PC-9 (cell line): ENCODE results near the gene CLEC7A. TPM values are rescaled to one million over a fixed set of nuclear protein-coding genes. Genes with fewer than 3 reads are reported as not detected.

Experiments used
- BruUV-seq: library from RNA; stranded (reverse); fragments of 400-500 nt; replicated peaks from 2 replicates; lab custom pipeline; 2021; lab: Mats Ljungman, UMichigan
- CTCF ChIA-PET: fragments of 300-600 bp; sonication (Branson Sonifier 250); formaldehyde crosslinking; loops from one replicate; lab custom pipeline; 2022; ENCODE audit warnings: antibody characterized with exemption; lab: Charles Lee
- POLR2A ChIA-PET: fragments of 300-600 bp; sonication (Branson Sonifier 250); formaldehyde crosslinking; loops from one replicate; lab custom pipeline; 2022; ENCODE audit warnings: antibody characterized with exemption; ENCODE audit not compliant: unreplicated experiment; lab: Charles Lee
- DNase-seq, 2 experiments: peaks; one replicate each; pipeline versions ENCODE4 v3.0.0 to v3.0.0-alpha.2; 2015 to 2022; ENCODE audit warnings: mixed read lengths in 1 of 2
- H2AFZ ChIP-seq: fragments of 200-600 bp; sonication (generic); 2 replicates; pipeline ENCODE4 v1.8.1; 2017; ENCODE audit warnings: antibody characterized with exemption
- H3F3A ChIP-seq: fragments of 200-600 bp; sonication (generic); 2 replicates; pipeline ENCODE4 v1.8.1; 2017; ENCODE audit warnings: antibody characterized with exemption, mild to moderate bottlenecking, low read depth; ENCODE audit not compliant: insufficient read depth
- H3K27ac ChIP-seq: fragments of 200-600 bp; sonication (generic); 2 replicates; pipeline ENCODE4 v1.6.1; 2016; ENCODE audit warnings: mixed run types
- H3K27me3 ChIP-seq: fragments of 200-600 bp; sonication (generic); 2 replicates; pipeline ENCODE4 v1.6.1; 2016; ENCODE audit warnings: low read depth, mixed run types; ENCODE audit not compliant: insufficient read depth
- H3K36me3 ChIP-seq: fragments of 200-600 bp; sonication (generic); 2 replicates; pipeline ENCODE4 v1.6.1; 2016; ENCODE audit warnings: low read depth, mixed run types
- H3K4me1 ChIP-seq: fragments of 200-600 bp; sonication (generic); replicated peaks from 2 replicates; pipeline ENCODE4 v1.6.1; 2016; ENCODE audit warnings: mixed run types; ENCODE audit not compliant: insufficient read depth
- H3K4me2 ChIP-seq: fragments of 200-600 bp; sonication (generic); 2 replicates; pipeline ENCODE4 v1.6.1; 2017; ENCODE audit warnings: mixed run types
- H3K4me3 ChIP-seq: fragments of 200-600 bp; sonication (generic); 2 replicates; pipeline ENCODE4 v1.6.1; 2016; ENCODE audit warnings: mixed run types
- H3K79me2 ChIP-seq: fragments of 200-600 bp; sonication (generic); 2 replicates; pipeline ENCODE4 v1.6.1; 2017; ENCODE audit warnings: low read depth, mixed run types
- H3K9me2 ChIP-seq: fragments of 200-600 bp; sonication (generic); 2 replicates; pipeline ENCODE4 v1.8.1; 2017; ENCODE audit warnings: mild to moderate bottlenecking; ENCODE audit not compliant: insufficient read depth
- H3K9me3 ChIP-seq: fragments of 200-600 bp; sonication (generic); 2 replicates; pipeline ENCODE4 v1.8.1; 2016; ENCODE audit warnings: low read depth; ENCODE audit not compliant: insufficient read depth
- H4K20me1 ChIP-seq: fragments of 200-600 bp; sonication (generic); 2 replicates; pipeline ENCODE4 v1.8.1; 2017; ENCODE audit not compliant: insufficient read depth
- CTCF ChIP-seq: fragments of 200-600 bp; sonication (generic); conservative IDR thresholded peaks from 2 replicates; pipeline ENCODE4 v1.6.1; 2017; ENCODE audit warnings: mixed run types, antibody characterized with exemption, mild to moderate bottlenecking, moderate library complexity
- EZH2 ChIP-seq: fragments of 200-600 bp; sonication (generic); IDR thresholded peaks from 2 replicates; pipeline ENCODE4 v1.8.0; 2017; ENCODE audit warnings: antibody characterized with exemption, low read depth
- intact Hi-C: fragments of 100-400 bp; cut with micrococcal nuclease; formaldehyde crosslinking; loops from one replicate; pipeline ENCODE4 v1.10.0; 2022; ENCODE audit not compliant: unreplicated experiment
- total RNA-seq: library from RNA; stranded (reverse); gene quantifications from 2 replicates; pipeline ENCODE4 v1.2.3, GENCODE V29; 2021

CLEC7A gene
- total RNA-seq, 1 experiment from 2014 or later, result 5.1 TPM

- Histone ChIP-seq H3K9me3 (no peaks in the 10 kb centered on the region), H3K4me2 (no peak overlapping the region), H3K79me2 (no peaks in the 10 kb centered on the region), H3K36me3 (no peaks in the 10 kb centered on the region), H2AFZ (no peak overlapping the region), H3K9me2 (no peaks in the 10 kb centered on the region), H3F3A (no peaks in the 10 kb centered on the region), H3K4me3 (no peak overlapping the region), H3K27ac (no peak overlapping the region), H3K4me1 (no peaks in the 10 kb centered on the region), H4K20me1 (no peaks in the 10 kb centered on the region), H3K27me3 (no peaks in the 10 kb centered on the region)
- POLR2A ChIA-PET, result no interaction called here
- intact Hi-C loops, result no loop called here
- CTCF ChIA-PET, result no interaction called here
- no peak for DNase-seq
- BruUV-seq, result no TSS peak
- TF ChIP-seq CTCF (no peak), EZH2 (no peak)
These were observed 59.6 kb downstream of the CLEC7A start for GRCh38 chr12:10070380-10070779.

- Histone ChIP-seq H2AFZ (no peak overlapping the region), H3K36me3 (no peaks in the 10 kb centered on the region), H3K4me3 (no peak overlapping the region), H3K79me2 (no peaks in the 10 kb centered on the region), H3F3A (no peaks in the 10 kb centered on the region), H4K20me1 (no peaks in the 10 kb centered on the region), H3K9me3 (no peaks in the 10 kb centered on the region), H3K9me2 (no peaks in the 10 kb centered on the region), H3K4me1 (no peaks in the 10 kb centered on the region), H3K27ac (no peak overlapping the region), H3K27me3 (no peaks in the 10 kb centered on the region), H3K4me2 (no peak overlapping the region)
- CTCF ChIA-PET, result no interaction called here
- DNase-seq, result no peak
- POLR2A ChIA-PET, result interaction anchor here (0.6 kb wide), 1 partner anchor 854 kb away, joined by 7 read pairs; no protein-coding TSS in a partner anchor
- intact Hi-C loops, result no loop called here
- no TSS peak for BruUV-seq
- TF ChIP-seq CTCF (no peak), EZH2 (no peak)
These were observed 60.0 kb downstream of the CLEC7A start for GRCh38 chr12:10069976-10070375.

- Histone ChIP-seq H3K9me3 (no peaks in the 10 kb centered on the region), H2AFZ (no peak overlapping the region)
These were observed 60.9 kb downstream of the CLEC7A start for GRCh38 chr12:10069099-10069498.

More at GRCh38 chr12:10069099-10069498, 60.9 kb downstream of the CLEC7A start:
- CTCF ChIA-PET, result no interaction called here
- POLR2A ChIA-PET, result interaction anchor here (0.6 kb wide), 1 partner anchor 854 kb away, joined by 7 read pairs; no protein-coding TSS in a partner anchor
- no peak overlapping the region for H3K4me2 ChIP-seq
- H3F3A ChIP-seq, result no peaks in the 10 kb centered on the region
- TF ChIP-seq EZH2 (no peak), CTCF (no peak)
- no peaks in the 10 kb centered on the region for H4K20me1 ChIP-seq
- H3K36me3 ChIP-seq, result no peaks in the 10 kb centered on the region
- no peaks in the 10 kb centered on the region for H3K4me1 ChIP-seq
- DNase-seq, result no peak
- no TSS peak for BruUV-seq
- H3K27ac ChIP-seq, result no peak overlapping the region
- no peaks in the 10 kb centered on the region for H3K27me3 ChIP-seq
- H3K79me2 ChIP-seq, result no peaks in the 10 kb centered on the region
- no peaks in the 10 kb centered on the region for H3K9me2 ChIP-seq
- no peak overlapping the region for H3K4me3 ChIP-seq
- intact Hi-C loops, result no loop called here
